ENCODE results near the gene TMEM74B. TPM values are rescaled to one million over a fixed set of nuclear protein-coding genes. Genes with fewer than 3 reads are reported as not detected.
A peak's percentile ranks its signal among the peaks of the same experiment; 100 is the strongest.

Gene TMEM74B
- total and polyA plus RNA-seq, 9 of the 15 experiments (the other 6 are each of a cell fraction or from before 2014, with no cell fraction given): 0.24 to 19.0 (median 7.5) TPM

DNA sequence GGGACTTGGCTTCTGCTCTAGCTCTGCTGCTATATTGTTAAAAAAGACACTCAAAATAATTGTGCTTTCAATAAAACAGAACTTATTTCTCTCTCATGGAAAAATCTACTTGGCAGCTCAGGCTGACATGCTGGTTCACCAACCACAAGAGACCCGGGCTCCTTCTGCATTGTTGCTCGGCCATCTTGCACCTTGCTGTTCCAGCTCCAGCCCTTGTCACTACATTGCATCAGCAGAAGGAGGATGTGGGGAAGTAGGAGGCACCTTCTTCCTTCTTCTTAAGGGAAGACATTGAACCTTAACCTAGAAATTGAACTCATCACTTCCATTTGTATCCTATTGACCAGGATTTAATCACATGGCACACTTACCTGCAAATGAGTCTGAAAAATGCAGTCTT, 11.9 kb upstream of the TMEM74B start (continued):
- TF ChIP-seq, protein P1, sequence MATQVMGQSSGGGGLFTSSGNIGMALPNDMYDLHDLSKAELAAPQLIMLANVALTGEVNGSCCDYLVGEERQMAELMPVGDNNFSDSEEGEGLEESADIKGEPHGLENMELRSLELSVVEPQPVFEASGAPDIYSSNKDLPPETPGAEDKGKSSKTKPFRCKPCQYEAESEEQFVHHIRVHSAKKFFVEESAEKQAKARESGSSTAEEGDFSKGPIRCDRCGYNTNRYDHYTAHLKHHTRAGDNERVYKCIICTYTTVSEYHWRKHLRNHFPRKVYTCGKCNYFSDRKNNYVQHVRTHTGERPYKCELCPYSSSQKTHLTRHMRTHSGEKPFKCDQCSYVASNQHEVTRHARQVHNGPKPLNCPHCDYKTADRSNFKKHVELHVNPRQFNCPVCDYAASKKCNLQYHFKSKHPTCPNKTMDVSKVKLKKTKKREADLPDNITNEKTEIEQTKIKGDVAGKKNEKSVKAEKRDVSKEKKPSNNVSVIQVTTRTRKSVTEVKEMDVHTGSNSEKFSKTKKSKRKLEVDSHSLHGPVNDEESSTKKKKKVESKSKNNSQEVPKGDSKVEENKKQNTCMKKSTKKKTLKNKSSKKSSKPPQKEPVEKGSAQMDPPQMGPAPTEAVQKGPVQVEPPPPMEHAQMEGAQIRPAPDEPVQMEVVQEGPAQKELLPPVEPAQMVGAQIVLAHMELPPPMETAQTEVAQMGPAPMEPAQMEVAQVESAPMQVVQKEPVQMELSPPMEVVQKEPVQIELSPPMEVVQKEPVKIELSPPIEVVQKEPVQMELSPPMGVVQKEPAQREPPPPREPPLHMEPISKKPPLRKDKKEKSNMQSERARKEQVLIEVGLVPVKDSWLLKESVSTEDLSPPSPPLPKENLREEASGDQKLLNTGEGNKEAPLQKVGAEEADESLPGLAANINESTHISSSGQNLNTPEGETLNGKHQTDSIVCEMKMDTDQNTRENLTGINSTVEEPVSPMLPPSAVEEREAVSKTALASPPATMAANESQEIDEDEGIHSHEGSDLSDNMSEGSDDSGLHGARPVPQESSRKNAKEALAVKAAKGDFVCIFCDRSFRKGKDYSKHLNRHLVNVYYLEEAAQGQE (IDR thresholded peaks at IDR 0.05; ENCODE audit: borderline replicate concordance): no peak
- TF ChIP-seq, protein P1 (CRISPR knock-in tag; IDR thresholded peaks at IDR 0.05; ENCODE audit: low read depth): no peak
- no peak for TF ChIP-seq BRD9 (IDR thresholded peaks at IDR 0.05; ENCODE audit: low read depth, partially characterized antibody)
- peak in 1 of 2 experiments; percentile 32; a peak in 1 of 3 replicates for TF ChIP-seq CBX3 (IDR thresholded peaks at IDR 0.05; ENCODE audit: borderline replicate concordance in 1 of 2, low read length in 2 of 2)
- TF ChIP-seq RHOXF2B (CRISPR knock-in tag; conservative IDR thresholded peaks at IDR 0.05): no peak
- TF ChIP-seq, protein P2, sequence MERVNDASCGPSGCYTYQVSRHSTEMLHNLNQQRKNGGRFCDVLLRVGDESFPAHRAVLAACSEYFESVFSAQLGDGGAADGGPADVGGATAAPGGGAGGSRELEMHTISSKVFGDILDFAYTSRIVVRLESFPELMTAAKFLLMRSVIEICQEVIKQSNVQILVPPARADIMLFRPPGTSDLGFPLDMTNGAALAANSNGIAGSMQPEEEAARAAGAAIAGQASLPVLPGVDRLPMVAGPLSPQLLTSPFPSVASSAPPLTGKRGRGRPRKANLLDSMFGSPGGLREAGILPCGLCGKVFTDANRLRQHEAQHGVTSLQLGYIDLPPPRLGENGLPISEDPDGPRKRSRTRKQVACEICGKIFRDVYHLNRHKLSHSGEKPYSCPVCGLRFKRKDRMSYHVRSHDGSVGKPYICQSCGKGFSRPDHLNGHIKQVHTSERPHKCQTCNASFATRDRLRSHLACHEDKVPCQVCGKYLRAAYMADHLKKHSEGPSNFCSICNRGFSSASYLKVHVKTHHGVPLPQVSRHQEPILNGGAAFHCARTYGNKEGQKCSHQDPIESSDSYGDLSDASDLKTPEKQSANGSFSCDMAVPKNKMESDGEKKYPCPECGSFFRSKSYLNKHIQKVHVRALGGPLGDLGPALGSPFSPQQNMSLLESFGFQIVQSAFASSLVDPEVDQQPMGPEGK (CRISPR knock-in tag; IDR thresholded peaks at IDR 0.05; ENCODE audit: borderline replicate concordance): no peak
- TF ChIP-seq MXI1 (IDR thresholded peaks at IDR 0.05; ENCODE audit: low read depth, low read length): no peak
- TF ChIP-seq CHD4 (IDR thresholded peaks at IDR 0.05; ENCODE audit: insufficient read depth, insufficient replicate concordance, low read depth, low read length, poor library complexity, severe bottlenecking): no peak
- peak; percentile 40; the same call in 1 of the 2 replicates for TF ChIP-seq CBX1 (IDR thresholded peaks at IDR 0.05; ENCODE audit: low read depth)
- TF ChIP-seq, protein P3, sequence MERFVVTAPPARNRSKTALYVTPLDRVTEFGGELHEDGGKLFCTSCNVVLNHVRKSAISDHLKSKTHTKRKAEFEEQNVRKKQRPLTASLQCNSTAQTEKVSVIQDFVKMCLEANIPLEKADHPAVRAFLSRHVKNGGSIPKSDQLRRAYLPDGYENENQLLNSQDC (CRISPR knock-in tag; IDR thresholded peaks at IDR 0.05): no peak
- no peak for TF ChIP-seq ZNF184 (CRISPR knock-in tag; IDR thresholded peaks at IDR 0.05)
- no peak for TF ChIP-seq THRAP3 (IDR thresholded peaks at IDR 0.05; ENCODE audit: borderline replicate concordance)
- TF ChIP-seq CHD2 (IDR thresholded peaks at IDR 0.05; ENCODE audit: low read depth, low read length): no peak
- peak; percentile 87 to 93 for TF ChIP-seq TRIM24 (IDR thresholded peaks at IDR 0.05)
- no peak for TF ChIP-seq ZNF436 (CRISPR knock-in tag; IDR thresholded peaks at IDR 0.05)
- no peak for TF ChIP-seq FOXJ2 (tag; IDR thresholded peaks at IDR 0.05)
- no peak for TF ChIP-seq ZNF311 (CRISPR knock-in tag; IDR thresholded peaks at IDR 0.05)
- no peak for TF ChIP-seq MTF1 (CRISPR knock-in tag; IDR thresholded peaks at IDR 0.05; ENCODE audit: borderline replicate concordance)
- TF ChIP-seq NONO (IDR thresholded peaks at IDR 0.05; ENCODE audit: low read depth in 2 of 2, low read length in 1 of 2): no peak
- TF ChIP-seq POLR3G (IDR thresholded peaks at IDR 0.05; ENCODE audit: extremely low read depth, insufficient read length, insufficient replicate concordance): no peak

Data from K562 (cell line).